Subcutaneous adipose tissue (tissue), 4 donors: ENCODE data around the gene RPS19BP1. TPM values are rescaled to one million over a fixed set of nuclear protein-coding genes. Genes with fewer than 3 reads are reported as not detected.

Experiments used
- CTCF ChIP-seq: fragments of 450-650 bp; IDR thresholded peaks from one replicate; pipeline ENCODE4 v1.5.1; 2016; ENCODE audit warnings: low read depth, mild to moderate bottlenecking, control low read depth, antibody characterized with exemption, moderate library complexity
- total RNA-seq, 4 donors: library from RNA; depleted of rRNA; stranded (reverse); fragments of >200 nt; gene quantifications; one replicate each; pipeline ENCODE4 v1.1.0, GENCODE V29; 2016

Gene RPS19BP1
- total RNA-seq, 4 donors from 2014 or later = 107 to 229 (median 159) TPM

DNA sequence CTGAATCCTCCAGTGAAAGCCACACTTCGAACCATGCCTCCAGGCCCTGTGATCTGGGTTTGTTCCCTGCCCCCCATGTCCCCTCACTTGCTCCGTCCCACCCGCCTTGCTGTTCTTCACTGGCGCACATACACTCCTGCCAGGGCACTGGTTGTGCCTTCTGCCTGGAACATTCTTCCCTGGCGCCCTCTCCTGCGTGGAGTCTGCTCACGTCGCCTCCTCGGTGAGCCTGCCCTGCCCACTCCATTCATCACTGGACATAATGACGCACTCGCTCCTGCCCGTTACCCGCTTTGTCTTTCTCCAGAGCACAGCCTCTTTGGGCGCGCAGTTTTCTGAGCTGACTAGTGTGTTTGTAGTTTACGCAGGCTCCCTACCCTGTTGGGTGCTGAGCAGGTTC, 51.5 kb downstream of the RPS19BP1 start:
- no peak for TF ChIP-seq CTCF

DNA sequence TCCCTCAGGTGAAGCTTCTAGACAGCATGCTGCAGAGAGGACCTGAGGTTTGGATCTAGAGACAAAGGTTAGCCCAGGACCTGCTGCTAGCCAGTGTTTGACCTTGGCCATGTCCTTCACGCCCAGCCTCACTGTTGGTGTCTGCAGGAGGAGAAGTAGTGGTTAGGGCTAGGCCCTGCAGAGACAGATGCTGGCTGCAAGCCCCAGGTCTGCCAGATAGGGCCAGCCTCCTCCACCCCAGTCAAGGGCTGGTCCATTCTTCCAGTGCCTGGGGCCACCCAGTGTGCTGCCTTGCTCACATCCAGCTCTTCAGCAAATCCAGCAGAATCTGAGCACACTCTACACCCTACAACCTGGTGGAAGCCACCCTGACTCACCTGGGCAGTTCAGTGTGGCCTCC, 52.0 kb downstream of the RPS19BP1 start:
- no peak for TF ChIP-seq CTCF

DNA sequence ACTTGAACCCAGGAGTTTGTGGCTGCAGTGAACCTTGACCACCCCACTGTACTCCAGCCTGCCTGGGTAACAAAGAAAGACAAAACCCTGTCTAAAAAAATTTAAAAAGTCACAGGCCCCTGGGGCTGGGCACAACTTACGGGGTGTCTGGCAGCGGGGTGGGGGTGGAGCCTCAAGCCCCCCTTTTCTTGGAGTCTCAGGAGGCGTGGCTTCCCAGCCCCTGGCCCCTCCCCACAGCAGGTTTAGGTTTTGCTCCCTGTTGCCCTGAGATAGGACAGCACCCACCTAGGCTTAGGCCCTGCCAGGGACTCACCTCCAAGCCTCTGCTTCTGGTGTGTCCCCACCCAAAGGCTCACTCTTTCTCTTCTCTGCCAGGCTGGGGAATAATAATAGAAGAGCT, 53.3 kb downstream of the RPS19BP1 start:
- no peak for TF ChIP-seq CTCF

Other genes starting within 250 kb of the RPS19BP1 start
- 1,000 to 10,000 TPM; 1,287 to 1,894 (median 1,495) TPM for gene RPL3, start 213.1 kb downstream of the RPS19BP1 start, total RNA-seq
- gene SYNGR1, start 182.8 kb downstream of the RPS19BP1 start, total RNA-seq = 10 to 100 TPM in 1 of 4 donors, 1 to 10 TPM in 3; 2.6 to 15.3 (median 3.7) TPM
- 10 to 100 TPM; 11.7 to 28.6 (median 16.0) TPM for gene TAB1, start 133.0 kb downstream of the RPS19BP1 start, total RNA-seq
- 10 to 100 TPM in 2 of 4 donors, 1 to 10 TPM in 2; 6.5 to 13.4 (median 10.5) TPM for gene MGAT3, start 75.7 kb downstream of the RPS19BP1 start, total RNA-seq
- gene MIEF1, start 30.5 kb downstream of the RPS19BP1 start, total RNA-seq = 10 to 100 TPM; 18.9 to 31.8 (median 22.0) TPM
- gene ATF4, start 12.2 kb downstream of the RPS19BP1 start, total RNA-seq = 100 to 1,000 TPM; 333 to 430 (median 399) TPM
- under 1 TPM; 0.16 to 0.57 (median 0.20) TPM for gene CACNA1I, start 38.0 kb upstream of the RPS19BP1 start, total RNA-seq